IMR-90 (cell line): ENCODE results near the gene ZBTB14. TPM values are rescaled to one million over a fixed set of nuclear protein-coding genes. Genes with fewer than 3 reads are reported as not detected.

Experiments used
- ATAC-seq: fragments of 200-7000 bp; cut with Tn5 transposase; 2 replicates; pipeline ENCODE4 v1.9.1; 2020; ENCODE audit warnings: low read depth, mild to moderate bottlenecking, moderate library complexity
- BruUV-seq: library from RNA; stranded (reverse); fragments of 400-500 nt; replicated peaks from 2 replicates; lab custom pipeline; 2021; lab: Mats Ljungman, UMichigan
- CTCF ChIA-PET: fragments of 300-600 bp; formaldehyde crosslinking; extraction: SDS; loops from one replicate; lab custom pipeline; 2021; ENCODE audit warnings: antibody characterized with exemption; lab: Yijun Ruan, JAX
- POLR2A ChIA-PET: fragments of 300-600 bp; sonication (Branson Sonifier 250); formaldehyde crosslinking; loops from one replicate; lab custom pipeline; 2022; ENCODE audit warnings: antibody characterized with exemption; ENCODE audit not compliant: unreplicated experiment; lab: Charles Lee
- DNase-seq: peaks from one replicate; pipeline ENCODE4 v3.0.0; 2013
- H2AFZ ChIP-seq: replicated peaks from 2 replicates; pipeline ENCODE3; 2013; ENCODE audit warnings: low read length, mild to moderate bottlenecking; ENCODE audit not compliant: poor library complexity
- H2AK5ac ChIP-seq: 2 replicates; pipeline ENCODE4 v1.6.1; 2013; ENCODE audit warnings: low read depth, low read length, inconsistent platforms
- H2AK9ac ChIP-seq: replicated peaks from 2 replicates; pipeline ENCODE3; 2013; ENCODE audit warnings: mild to moderate bottlenecking, low read depth, low read length, moderate library complexity; ENCODE audit not compliant: poor library complexity
- H2BK120ac ChIP-seq: 2 replicates; pipeline ENCODE4 v1.6.1; 2013; ENCODE audit warnings: low read depth, low read length, inconsistent platforms
- H2BK15ac ChIP-seq: 3 replicates; pipeline ENCODE4 v1.6.1; 2013; ENCODE audit warnings: low read depth, low read length, inconsistent platforms
- H2BK20ac ChIP-seq: 2 replicates; pipeline ENCODE4 v1.6.1; 2013; ENCODE audit warnings: low read depth, mild to moderate bottlenecking, inconsistent platforms, low read length, moderate library complexity
- H2BK5ac ChIP-seq: 2 replicates; pipeline ENCODE4 v1.6.1; 2013; ENCODE audit warnings: mild to moderate bottlenecking, low read depth, low read length, inconsistent platforms; ENCODE audit not compliant: poor library complexity, severe bottlenecking
- H3K14ac ChIP-seq: replicated peaks from 2 replicates; pipeline ENCODE4 v1.6.1; 2013; ENCODE audit warnings: low read depth, low read length, inconsistent platforms
- H3K18ac ChIP-seq: 2 replicates; pipeline ENCODE4 v1.6.1; 2013; ENCODE audit warnings: low read depth, low read length, control low read depth
- H3K23ac ChIP-seq: 2 replicates; pipeline ENCODE4 v1.6.1; 2013; ENCODE audit warnings: low read depth, low read length, inconsistent platforms
- H3K27ac ChIP-seq: 2 replicates; pipeline ENCODE4 v1.5.1; 2013; ENCODE audit warnings: mild to moderate bottlenecking, control low read depth, low read length; ENCODE audit not compliant: insufficient read depth
- H3K27me3 ChIP-seq: 2 replicates; pipeline ENCODE4 v1.6.1; 2013; ENCODE audit warnings: low read length; ENCODE audit not compliant: control insufficient read depth, insufficient read depth
- H3K36me3 ChIP-seq: 2 replicates; pipeline ENCODE4 v1.6.1; 2013; ENCODE audit warnings: low read length, mixed read lengths; ENCODE audit not compliant: control insufficient read depth, insufficient read depth
- H3K4ac ChIP-seq: 2 replicates; pipeline ENCODE4 v1.6.1; 2013; ENCODE audit warnings: low read depth, low read length, inconsistent platforms
- H3K4me1 ChIP-seq: 2 replicates; pipeline ENCODE4 v1.6.1; 2013; ENCODE audit warnings: low read length, mixed read lengths; ENCODE audit not compliant: control insufficient read depth, insufficient read depth
- H3K4me2 ChIP-seq: 2 replicates; pipeline ENCODE4 v1.6.1; 2013; ENCODE audit warnings: low read depth, mild to moderate bottlenecking, control low read depth, low read length, moderate library complexity
- H3K4me3 ChIP-seq: 2 replicates; pipeline ENCODE4 v1.5.1; 2013; ENCODE audit warnings: low read depth, mild to moderate bottlenecking, control low read depth, low read length, moderate library complexity; ENCODE audit not compliant: insufficient read depth
- H3K56ac ChIP-seq: 2 replicates; pipeline ENCODE4 v1.6.1; 2013; ENCODE audit warnings: low read length, inconsistent platforms; ENCODE audit not compliant: insufficient read depth; ENCODE audit errors: extremely low read depth
- H3K79me1 ChIP-seq, 2 experiments: 2 replicates each; pipeline ENCODE4 v1.6.1; 2013; ENCODE audit warnings: low read length in 2 of 2, inconsistent platforms in 1 of 2, low read depth in 1 of 2
- H3K9ac ChIP-seq: 2 replicates; pipeline ENCODE4 v1.6.1; 2013; ENCODE audit warnings: low read depth, low read length, control low read depth
- H3K9me1 ChIP-seq: 2 replicates; pipeline ENCODE4 v1.6.1; 2013; ENCODE audit warnings: low read length, inconsistent platforms; ENCODE audit not compliant: insufficient read depth
- H3K9me3 ChIP-seq: 2 replicates; pipeline ENCODE4 v1.6.1; 2013; ENCODE audit warnings: low read length; ENCODE audit not compliant: control insufficient read depth, insufficient read depth
- H4K20me1 ChIP-seq: 2 replicates; pipeline ENCODE4 v1.6.1; 2013; ENCODE audit warnings: low read length, inconsistent platforms; ENCODE audit not compliant: insufficient read depth
- H4K5ac ChIP-seq: 2 replicates; pipeline ENCODE4 v1.6.1; 2013; ENCODE audit warnings: mild to moderate bottlenecking, low read depth, low read length, control low read depth
- H4K8ac ChIP-seq, 2 experiments: 2 replicates each; pipeline ENCODE4 v1.6.1; 2013; ENCODE audit warnings: low read depth in 2 of 2, low read length in 2 of 2, control low read depth in 1 of 2, inconsistent platforms in 1 of 2
- H4K91ac ChIP-seq: 2 replicates; pipeline ENCODE4 v1.6.1; 2013; ENCODE audit warnings: low read depth, low read length, inconsistent platforms; ENCODE audit not compliant: insufficient read depth
- CHD1 ChIP-seq: IDR thresholded peaks from 2 replicates; pipeline ENCODE4 v1.6.1; 2012; ENCODE audit warnings: low read depth, low read length, improper control_type of control experiment
- WGBS, 2 experiments: methylation state at CpG; one replicate each; pipeline versions ENCODE4 v1.1.5 to v1.1.7; 2013; ENCODE audit warnings: missing lambda C conversion rate in 2 of 2; ENCODE audit not compliant: insufficient read length in 1 of 2; ENCODE audit errors: extremely low coverage in 2 of 2; 5-methylcytosine and 5-hydroxymethylcytosine counted together
- dilution Hi-C: fragments of 300-500 bp; cut with HindIII; formaldehyde crosslinking; loops from one replicate; pipeline ENCODE4 v1.14.3; 2018; ENCODE audit warnings: low sequenced_read_pairs; ENCODE audit not compliant: unreplicated experiment
- in situ Hi-C: fragments of 300-500 bp; cut with MboI; formaldehyde crosslinking; loops from 3 replicates; pipeline ENCODE4 v1.14.3; 2019; ENCODE audit warnings: low sequenced_read_pairs, inconsistent platforms, mixed read lengths
- intact Hi-C: fragments of 100-400 bp; cut with micrococcal nuclease; formaldehyde crosslinking; loops from 2 replicates; pipeline ENCODE4 v1.10.0; 2022
- polyA plus RNA-seq, 3 experiments: library from polyadenylated mRNA; depleted of rRNA; stranded (reverse); fragments of >200 nt; gene quantifications; 2 replicates each; pipeline ENCODE4 v1.2.3, GENCODE V29; 2012; ENCODE audit warnings: low replicate concordance in 1 of 3
- total RNA-seq: library from RNA; depleted of rRNA; stranded (reverse); fragments of >200 nt; gene quantifications from 2 replicates; pipeline ENCODE4 v1.2.3, GENCODE V29; 2012

Gene ZBTB14
- total and polyA plus RNA-seq, 2 of the 4 experiments (the other 2 are of a cell fraction), result 5.8 to 9.1 TPM

- dilution Hi-C loops, result no loop called here
These were observed 12.8 kb downstream of the ZBTB14 start for GRCh38 chr18:5282770-5283169.

More at GRCh38 chr18:5282770-5283169, 12.8 kb downstream of the ZBTB14 start:
- H3K27me3 ChIP-seq, result no peaks in the 10 kb centered on the region
- DNase-seq (no peak), ATAC-seq (no peak)
- no CpG with 5 or more reads among the region's 1 CpG for WGBS, 2 experiments
- H3K23ac ChIP-seq, result no peak overlapping the region
- H4K5ac ChIP-seq, result no peak overlapping the region
- H2BK20ac ChIP-seq, result no peak overlapping the region
- H3K9me1 ChIP-seq, result no peaks in the 10 kb centered on the region
- H2AK9ac ChIP-seq, result no peak overlapping the region
- H4K8ac ChIP-seq, result no peak overlapping the region
- no peaks in the 10 kb centered on the region for H3K36me3 ChIP-seq
- ChIA-PET POLR2A (no interaction called here), CTCF (no interaction called here)
- TF ChIP-seq CHD1, result no peak
- H4K20me1 ChIP-seq, result no peaks in the 10 kb centered on the region
- no peak overlapping the region for H3K56ac ChIP-seq
- no peak overlapping the region for H3K27ac ChIP-seq
- no peaks in the 10 kb centered on the region for H3K9me3 ChIP-seq
- H3K4me2 ChIP-seq, result no peak overlapping the region
- H2AFZ ChIP-seq, result no peak overlapping the region
- no peak overlapping the region for H3K4me3 ChIP-seq
- H2AK5ac ChIP-seq, result no peak overlapping the region
- H2BK5ac ChIP-seq, result no peak overlapping the region
- BruUV-seq, result no TSS peak
- H3K79me1 ChIP-seq, result no peaks in the 10 kb centered on the region
- no peak overlapping the region for H2BK15ac ChIP-seq
- no peak overlapping the region for H4K91ac ChIP-seq
- no peaks in the 10 kb centered on the region for H3K4me1 ChIP-seq
- H2BK120ac ChIP-seq, result no peak overlapping the region
- intact Hi-C loops, result no loop called here
- H3K9ac ChIP-seq, result no peak overlapping the region
- H3K14ac ChIP-seq, result no peak overlapping the region
- in situ Hi-C loops, result no loop called here
- no peak overlapping the region for H3K4ac ChIP-seq
- H3K18ac ChIP-seq, result no peak overlapping the region
